GM19239 (cell line): ENCODE data around the gene C4BPB.

Experiments
- DNase-seq: peaks from one replicate; pipeline ENCODE4 v3.0.0; 2011; ENCODE audit warnings: low spot score; ENCODE audit not compliant: insufficient read length
- FAIRE-seq: peaks from 2 replicates; lab custom pipeline; 2011; peaks lifted over from hg19 to GRCh38; lab: Jason Lieb, UNC

Gene C4BPB

DNA sequence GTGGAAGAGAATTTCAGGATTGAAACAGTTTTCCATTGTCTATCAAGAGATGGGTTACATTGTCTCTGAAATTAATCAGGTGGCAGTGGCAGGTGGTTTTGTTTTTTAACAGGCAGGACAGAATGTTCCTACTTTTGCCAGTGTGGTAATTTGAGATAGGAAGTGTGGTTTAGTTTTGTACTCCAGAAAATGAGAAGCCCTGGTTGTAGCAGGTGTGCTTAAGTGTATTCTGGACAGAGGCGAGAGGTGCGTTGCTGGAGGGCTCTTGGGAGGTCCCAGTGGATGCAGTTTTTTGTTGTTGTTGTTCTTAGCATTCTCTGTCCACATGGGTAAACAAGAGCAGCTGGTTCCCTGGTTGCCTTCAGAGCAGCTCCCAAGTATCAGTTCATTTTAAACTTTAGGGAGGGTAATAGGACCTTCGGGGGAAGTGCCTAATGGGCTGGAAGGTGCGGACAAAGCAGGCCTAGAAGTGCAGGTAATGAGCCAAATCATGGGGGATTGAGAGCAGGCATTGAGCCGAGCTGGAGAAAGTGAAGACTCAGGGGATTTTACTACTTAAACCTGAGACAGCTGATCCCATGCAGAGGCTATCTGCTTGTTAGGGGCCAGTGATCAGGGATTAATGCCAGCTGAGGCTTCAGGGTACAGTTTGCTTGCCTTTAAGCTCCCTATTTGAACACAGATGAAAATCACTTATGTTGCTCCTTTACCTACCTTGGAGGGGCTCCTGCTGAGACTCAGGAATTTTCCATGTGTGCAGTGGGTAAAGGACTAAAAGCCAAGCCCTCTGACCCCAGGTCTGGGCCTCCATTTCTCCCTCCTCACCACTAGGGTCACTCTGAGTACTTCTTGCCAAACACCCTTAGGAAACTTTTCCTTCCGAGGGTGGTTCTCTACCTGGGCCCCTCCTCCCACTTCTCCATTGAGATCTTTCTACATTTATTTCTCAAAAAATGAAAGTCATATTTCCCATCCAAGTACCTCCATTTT lies 29.5 kb upstream of the C4BPB start:
- no peak for FAIRE-seq
- no peak for DNase-seq

DNA sequence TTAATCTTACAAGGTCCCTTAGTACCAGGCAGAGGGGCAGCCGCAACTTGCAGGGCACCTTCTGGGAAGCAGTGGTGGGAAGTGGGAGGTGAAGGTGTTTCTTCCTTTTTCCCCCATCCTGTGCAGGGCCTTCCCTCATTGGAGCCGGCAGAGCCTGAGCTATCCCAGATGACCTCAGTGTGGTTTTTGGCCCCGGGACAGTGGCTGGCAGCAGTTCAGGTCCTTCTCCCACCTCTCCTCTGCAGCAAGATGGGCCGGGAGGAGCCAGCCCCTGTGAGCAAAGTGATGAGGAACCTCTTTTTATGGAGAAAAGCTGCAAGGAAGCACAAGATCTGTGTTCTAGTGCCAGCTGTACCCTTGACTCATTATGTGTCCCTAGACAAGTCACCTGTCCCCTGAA lies 28.8 kb upstream of the C4BPB start:
- FAIRE-seq (no peak), DNase-seq (no peak)

DNA sequence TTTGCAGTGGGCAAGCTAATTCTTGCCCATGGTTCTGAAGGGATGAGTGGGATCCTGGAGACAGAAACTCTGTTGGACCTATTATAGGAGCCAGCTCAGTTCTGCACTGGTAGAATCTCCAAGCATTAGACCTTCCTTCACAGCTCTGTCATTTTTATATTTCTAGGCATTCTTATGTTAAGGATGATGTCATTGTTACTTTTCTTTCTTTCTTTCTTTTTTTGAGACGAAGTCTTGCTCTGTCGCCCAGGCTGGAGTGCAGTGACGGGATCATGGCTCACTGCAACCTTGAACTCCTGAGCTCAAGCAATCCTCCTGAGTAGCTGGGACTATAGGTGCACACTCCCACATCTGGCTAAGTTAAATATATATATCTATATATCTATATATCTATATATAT lies 28.1 kb upstream of the C4BPB start:
- DNase-seq = no peak

DNA sequence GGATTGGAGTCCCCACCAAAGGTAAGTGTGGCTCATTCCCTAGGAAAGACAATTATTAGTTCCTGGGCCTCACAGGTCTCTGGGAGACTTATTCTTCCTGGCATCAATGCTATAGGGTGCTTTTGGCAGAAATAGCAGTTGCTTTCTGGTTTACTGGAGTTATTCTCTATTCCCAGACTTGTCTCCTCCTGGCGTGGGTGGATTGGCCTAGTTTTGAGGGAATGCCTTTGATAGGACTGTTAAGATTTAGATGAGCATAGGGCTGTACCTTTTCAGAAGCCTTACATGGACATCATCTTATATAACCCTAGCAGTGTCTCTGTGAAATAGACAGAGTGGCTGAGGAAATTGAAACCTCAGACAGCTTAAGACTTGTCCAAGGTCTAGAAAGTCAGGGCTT lies 26.6 kb upstream of the C4BPB start:
- DNase-seq (no peak), FAIRE-seq (no peak)

More for the DNA sequence above, 28.1 kb upstream of the C4BPB start:
- FAIRE-seq = no peak

DNA sequence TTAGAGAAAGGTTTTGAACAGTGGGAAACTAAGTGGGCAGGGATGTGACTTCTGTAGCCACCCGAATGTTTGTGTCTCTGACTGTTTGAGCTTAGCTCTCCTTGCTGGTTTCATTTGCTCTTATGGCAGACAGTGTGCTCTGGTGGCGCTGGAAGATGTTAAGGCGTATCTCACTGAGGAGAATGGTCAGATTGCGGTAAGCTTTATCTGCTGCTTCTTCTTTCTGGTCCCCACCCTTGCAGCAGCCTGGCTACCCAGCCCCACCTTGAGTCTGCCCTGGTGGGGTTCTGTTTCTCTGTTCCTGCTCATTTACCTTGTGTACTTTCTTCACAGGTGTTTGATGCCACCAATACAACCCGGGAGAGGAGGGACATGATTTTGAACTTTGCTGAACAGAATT lies 25.6 kb upstream of the C4BPB start:
- no peak for FAIRE-seq
- no peak for DNase-seq

DNA sequence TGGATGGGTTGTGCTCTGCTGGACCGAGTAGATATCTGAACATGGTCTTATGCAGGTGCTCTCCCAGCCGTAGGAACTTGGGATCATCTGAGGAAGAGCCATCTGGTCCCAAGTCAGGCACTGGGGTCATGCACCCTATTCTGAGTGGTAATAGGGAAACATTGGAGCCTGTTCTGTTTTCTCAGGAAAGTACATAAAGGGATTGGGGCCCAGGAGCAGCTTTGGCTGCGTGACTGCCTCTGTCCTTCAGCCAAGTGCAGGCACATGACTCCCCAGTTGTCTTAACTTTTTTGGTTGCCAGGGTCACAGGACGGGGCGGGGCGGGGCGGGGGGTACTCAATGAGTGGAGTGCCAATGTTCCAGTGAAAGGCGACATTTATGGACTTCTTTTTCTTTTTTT lies 24.1 kb upstream of the C4BPB start:
- DNase-seq = no peak
- FAIRE-seq = no peak

DNA sequence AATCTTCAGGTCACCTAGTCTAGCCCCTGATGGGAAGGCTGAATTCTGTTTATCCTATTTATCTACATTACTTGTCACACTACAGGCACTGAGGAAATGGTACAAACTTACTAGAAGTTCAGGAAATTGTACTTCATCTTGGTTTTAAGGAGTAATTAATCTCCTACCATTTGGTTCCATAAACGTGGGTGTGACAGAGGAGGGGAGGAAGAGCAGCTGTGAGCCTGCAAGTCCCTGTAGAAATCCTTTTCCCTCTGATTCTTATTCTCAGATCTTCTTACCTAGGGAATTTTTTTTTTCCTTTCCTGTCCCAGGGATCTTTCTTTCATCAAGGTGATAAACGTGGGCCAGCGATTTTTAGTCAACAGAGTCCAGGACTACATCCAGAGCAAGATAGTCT lies 21.5 kb upstream of the C4BPB start:
- DNase-seq = no peak
- no peak for FAIRE-seq

DNA sequence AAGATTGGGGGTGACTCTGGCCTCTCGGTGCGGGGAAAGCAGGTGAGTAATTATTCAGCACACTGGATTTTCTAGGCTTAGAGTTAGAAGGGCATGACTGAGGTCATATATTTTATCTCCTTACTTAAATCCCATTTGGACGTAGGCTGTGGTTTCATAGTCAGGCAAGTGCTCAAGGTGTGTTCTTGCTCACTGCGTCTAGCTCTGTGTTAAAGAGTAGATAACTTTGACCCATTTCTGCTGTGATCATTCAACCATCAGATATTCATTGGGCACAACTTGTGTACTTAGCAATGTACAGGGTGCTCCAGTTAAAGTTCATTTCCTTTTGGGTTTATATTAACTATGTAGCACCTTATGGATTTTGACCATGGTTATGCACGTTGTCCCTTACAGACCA lies 21.0 kb upstream of the C4BPB start:
- FAIRE-seq (no peak), DNase-seq (no peak)

DNA sequence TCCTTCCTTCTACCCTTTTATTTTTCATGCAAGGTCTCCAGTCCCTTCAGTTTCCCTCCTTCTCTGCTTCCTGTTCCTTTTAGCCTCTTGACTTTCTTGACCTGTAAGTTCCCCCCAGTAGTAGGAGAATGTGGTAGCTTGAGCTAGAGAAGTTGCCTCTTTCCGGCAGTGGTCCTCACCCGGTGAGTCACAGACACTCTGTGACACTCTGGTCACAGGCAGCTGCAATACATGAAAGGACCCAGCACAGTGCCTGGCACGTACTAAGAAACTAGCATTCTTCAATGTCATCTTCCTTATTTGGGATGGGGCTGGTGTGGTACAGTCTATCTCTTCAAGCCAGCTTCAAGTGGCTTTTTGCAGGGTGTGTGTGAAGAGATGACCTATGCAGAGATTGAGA lies 19.6 kb upstream of the C4BPB start:
- FAIRE-seq (no peak), DNase-seq (no peak)

DNA sequence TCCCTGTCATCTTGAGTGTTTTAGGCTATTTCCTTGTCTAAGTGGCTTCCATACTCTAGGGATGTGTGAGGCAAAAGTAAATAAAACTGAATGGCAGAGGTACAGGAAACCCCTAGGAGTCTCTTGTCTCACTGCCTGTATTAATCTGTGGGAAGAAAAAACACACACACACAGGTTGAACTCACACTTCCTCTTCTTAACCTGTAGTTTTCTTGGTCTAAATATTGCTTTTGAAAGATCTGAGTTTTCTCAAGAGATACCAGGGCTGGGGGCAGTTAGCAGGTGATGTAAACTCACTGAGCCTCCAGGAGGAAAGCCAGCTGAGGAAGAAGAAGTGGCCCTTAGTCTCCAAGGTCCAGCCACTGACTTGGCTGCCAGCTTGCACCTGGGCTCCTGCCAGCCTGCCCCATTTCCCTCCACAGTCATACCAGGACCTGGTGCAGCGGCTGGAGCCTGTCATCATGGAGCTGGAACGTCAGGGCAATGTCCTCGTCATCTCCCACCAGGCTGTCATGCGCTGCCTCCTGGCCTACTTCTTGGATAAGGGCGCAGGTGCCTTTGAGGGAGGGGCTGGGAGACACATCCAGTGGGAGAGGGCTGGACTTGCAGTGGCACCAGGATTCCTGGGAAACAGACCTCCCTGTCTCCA lies 18.7 kb upstream of the C4BPB start:
- no peak for FAIRE-seq

DNA sequence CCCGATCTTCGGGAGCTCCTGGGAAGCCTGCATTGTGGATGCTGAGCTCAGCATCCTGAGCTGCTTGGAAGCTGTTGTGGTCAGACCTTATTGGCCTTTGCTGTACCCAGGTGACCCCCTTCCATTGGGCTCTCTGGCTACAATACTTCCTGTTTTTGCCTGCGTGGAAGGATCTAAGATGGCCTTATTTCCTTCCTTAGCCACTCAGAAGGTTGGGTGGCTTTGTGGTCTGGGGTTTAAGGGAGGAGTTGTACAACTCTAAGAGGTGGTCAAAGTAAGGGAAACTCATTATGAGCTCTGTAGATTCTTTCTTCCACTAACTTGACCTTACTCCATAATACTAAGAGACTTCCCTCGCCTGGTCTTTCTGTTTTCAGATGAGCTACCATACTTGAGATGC lies 17.8 kb upstream of the C4BPB start:
- FAIRE-seq (no peak), DNase-seq (no peak)

More for the DNA sequence above, 18.7 kb upstream of the C4BPB start:
- no peak for DNase-seq

DNA sequence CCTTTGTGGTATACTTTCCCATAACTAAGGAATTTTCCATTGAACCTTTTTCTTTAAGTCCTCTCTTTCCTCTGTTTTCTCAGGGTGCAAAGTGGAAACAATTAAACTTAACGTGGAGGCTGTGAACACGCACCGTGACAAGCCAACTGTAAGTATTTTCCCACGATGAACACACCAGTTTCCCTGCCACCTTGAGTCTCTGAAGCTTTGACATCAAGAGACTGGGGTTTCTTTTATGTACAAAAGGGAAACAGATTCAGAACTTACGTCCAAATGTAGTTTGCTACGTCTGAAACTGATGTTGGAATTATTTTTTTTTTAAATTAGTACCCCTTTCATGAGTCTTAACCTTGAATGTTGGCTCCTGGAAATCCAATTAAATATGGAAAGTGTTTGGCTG lies 17.2 kb upstream of the C4BPB start:
- no peak for FAIRE-seq
- DNase-seq = no peak

DNA sequence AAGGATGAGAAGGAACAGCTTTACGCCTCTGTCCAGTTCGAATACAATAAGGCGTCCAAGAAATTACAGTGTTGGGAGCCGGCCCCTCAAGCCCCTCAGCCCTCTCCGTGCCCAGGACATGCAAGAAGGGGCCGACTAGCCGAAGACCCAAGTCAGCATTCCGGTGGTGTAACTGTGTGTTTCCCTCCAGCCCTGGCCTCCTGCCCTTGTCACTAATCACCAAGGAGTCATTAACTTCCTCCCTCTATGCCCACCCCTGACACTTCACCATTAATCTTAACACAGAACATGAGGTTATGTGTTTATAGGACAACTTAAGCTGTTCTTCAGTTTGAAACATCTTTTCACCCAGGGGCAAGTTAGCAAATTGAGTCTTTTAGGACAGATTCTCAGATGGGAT lies 16.4 kb upstream of the C4BPB start:
- no peak for DNase-seq
- FAIRE-seq = no peak

DNA sequence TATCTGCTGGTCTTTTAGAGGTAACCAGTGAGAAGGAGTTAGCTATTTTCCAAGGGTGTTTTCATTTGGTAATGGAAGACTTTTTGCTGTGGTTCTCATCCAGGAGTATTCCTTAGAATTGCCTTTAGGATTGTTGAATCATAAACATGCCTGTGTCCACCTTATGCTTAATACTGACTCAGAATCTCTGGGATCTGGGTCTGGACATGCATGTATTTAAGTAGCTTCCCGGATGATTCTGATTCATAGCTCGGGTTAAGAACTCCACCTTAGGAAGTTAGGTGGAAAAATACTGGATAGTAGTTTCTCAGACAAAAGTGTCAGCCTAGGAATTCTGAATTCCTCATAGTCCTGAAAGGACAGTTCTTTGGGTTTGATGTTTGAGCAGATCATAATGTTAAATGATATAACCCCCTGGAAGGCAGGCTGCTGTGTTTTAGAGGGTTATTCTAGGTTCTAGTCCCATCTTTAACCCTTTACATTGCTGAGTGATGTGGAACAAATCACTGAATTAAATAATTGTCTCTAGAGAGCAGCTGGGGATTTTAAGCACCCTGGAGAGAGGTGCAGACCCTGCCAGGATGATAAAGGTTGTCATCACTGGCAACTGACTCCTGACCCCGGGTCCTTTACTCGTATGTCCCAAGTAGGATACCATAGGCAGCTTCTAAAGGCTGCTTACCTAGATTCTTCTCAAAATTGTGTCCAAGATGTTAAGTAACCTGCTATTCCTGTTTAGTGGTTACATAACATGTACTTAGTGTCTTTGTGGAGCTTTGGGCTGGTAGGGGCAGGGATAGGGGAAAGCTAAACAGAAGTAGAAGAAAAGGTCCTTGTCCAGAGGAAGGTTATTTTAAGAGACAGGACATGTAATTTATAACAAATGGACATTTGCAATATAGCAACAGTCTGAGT lies 14.5 kb upstream of the C4BPB start:
- FAIRE-seq (no peak), DNase-seq (no peak)

DNA sequence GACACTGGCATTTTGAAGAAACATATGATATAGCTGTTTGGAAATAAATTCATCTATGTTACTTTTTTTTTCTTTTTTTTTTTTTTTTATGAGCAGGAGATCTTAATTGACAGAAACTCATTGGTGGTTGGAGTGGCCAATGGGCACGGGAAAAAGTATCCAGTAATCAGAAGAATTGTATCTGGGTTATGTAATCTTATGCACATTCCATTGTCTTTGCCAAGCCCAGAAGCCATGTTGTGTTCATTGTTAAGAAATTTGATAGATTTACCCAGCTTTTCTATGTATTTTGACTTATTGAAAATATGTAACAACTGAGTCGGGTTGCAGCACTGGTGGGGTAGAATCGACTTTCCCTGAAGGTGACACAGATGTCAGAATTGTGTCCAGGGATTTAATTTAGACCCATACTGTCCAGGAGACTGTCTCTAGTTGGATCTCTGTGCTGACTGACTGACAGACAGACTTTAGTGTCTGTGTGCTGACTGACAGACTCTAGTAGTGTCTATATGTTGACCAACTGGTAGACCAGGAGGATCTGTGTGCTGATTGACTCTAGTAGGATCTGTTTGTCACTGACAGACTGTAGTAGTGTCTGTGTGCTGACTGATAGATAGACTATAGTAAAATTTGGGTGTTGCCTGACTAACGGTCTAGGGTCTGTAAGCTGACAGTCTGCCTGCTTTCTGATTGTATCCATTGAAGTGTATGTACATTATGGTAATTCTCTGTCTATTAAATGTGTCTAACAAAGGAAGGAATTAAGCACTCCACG lies 12.3 kb upstream of the C4BPB start:
- FAIRE-seq (no peak), DNase-seq (no peak)

DNA sequence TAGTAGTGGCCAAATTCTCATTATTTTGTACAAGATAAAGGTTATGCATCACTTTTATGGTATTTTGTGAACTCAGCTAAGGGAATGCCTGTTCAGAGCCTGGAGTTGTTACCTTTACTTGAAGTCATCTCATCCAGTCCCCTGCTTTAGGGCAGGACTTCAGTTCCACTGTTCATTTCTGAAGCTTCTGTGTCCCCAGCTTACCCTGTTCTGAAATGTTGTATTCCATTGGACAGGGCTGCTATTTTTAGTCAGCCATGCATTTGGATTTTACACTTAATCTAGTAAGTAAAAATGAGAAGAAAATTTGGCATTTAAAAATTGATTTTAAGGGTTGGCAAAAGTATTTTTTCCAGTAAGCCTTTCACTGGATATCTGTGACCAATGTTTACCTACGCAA lies 11.6 kb upstream of the C4BPB start:
- DNase-seq = no peak
- no peak for FAIRE-seq

DNA sequence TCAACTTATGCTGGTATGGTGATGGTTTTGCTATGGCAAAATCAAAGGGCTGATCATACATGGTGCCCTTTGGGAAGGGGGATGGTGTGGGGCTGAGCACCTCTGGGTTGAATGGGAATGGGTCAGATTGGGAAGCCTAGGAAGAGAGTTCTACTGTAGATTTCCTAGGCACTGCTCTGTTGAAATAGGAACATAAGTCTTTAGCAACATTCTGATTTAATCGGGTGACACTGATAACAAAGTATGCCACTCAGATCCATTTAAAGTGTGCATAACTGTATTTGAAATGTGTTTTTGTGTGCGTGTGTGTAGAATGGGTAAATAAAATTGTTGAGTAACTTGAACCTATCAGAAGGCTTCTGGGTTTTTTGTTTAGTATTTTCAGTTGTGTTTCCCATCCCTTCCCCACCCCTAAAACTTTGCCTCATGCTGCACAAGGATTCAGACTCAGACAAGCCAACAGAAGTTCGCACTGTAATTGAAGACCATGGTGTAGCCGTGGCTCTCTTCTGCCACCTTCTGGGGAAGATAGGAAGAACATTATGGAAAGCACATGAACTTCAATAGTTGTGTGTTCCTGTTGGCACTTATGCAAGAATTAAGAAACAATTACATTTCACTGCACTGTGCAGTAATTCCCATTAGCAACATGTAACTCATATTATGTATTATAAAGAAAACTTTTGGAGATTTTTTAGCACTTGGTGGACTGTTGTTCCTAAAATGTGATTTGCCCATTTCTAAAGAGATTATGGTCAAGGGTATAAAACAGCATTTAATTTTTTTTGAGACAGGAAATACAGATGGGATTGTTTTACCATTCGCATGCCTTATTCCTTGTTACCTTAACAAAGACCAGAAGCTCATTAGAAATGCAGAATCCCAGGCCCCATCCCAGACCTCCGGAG lies 10.9 kb upstream of the C4BPB start:
- peak; percentile 91 for FAIRE-seq
- DNase-seq = peak; percentile 46

DNA sequence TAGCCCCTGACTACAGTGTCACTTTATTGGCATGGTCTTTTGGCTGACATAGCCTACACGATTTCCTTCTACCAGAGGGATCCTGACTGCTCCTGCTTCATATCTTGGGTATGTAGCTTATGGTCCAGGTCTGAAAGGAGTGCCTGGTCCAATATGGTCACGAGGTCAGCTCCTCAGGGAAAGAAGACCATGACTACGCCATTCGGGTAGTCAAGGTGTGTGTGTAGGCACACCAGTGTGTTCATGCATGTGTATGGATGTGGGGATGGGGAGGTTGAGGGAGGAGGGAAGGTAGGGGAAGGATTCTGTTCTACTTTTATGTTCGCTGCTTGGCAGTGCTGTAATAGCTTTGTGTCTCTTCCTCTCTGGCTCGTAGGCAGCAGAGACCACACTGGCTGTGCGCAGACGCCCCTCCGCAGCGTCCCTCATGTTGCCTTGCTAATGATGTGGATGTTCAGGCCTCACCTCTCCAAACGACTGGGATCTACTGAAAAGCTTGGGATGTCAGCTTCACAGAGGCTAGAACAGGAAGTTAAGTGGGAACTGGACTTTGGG lies 10.0 kb upstream of the C4BPB start:
- DNase-seq (no peak), FAIRE-seq (no peak)
